GM12878 (cell line): ENCODE data around the gene HNRNPM. TPM values are rescaled to one million over a fixed set of nuclear protein-coding genes. Genes with fewer than 3 reads are reported as not detected.
A peak's percentile ranks its signal among the peaks of the same experiment; 100 is the strongest.

Experiments
- GATAD2B ChIP-seq: fragments of 450-650 bp; conservative IDR thresholded peaks from 2 replicates; pipeline ENCODE4 v1.6.1; 2017; ENCODE audit warnings: low read depth, mild to moderate bottlenecking, moderate library complexity
- HDAC6 ChIP-seq: fragments of 200-600 bp; sonication (generic); IDR thresholded peaks from one replicate; pipeline ENCODE4 v1.8.0; 2017; ENCODE audit warnings: antibody characterized with exemption; ENCODE audit not compliant: unreplicated experiment
- KDM1A ChIP-seq: fragments of 200-600 bp; sonication (generic); IDR thresholded peaks from 2 replicates; pipeline ENCODE4 v1.6.1; 2016; ENCODE audit warnings: borderline replicate concordance
- MTA2 ChIP-seq: fragments of 450-650 bp; IDR thresholded peaks from 2 replicates; pipeline ENCODE4 v1.6.1; 2016; ENCODE audit warnings: low read depth, mild to moderate bottlenecking, moderate library complexity
- MTA3 ChIP-seq: IDR thresholded peaks from 2 replicates; pipeline ENCODE4 v1.6.1; 2012; ENCODE audit warnings: low read length, inconsistent platforms, borderline replicate concordance
- MXI1 ChIP-seq: fragments of 150-350 bp; IDR thresholded peaks from 2 replicates; pipeline ENCODE4 v1.6.1; 2011; ENCODE audit warnings: low read depth, mild to moderate bottlenecking, inconsistent platforms, low read length, improper control_type of control experiment
- NR2C1 ChIP-seq: fragments of 450-650 bp; IDR thresholded peaks from 2 replicates; pipeline ENCODE4 v1.6.1; 2017; ENCODE audit warnings: antibody characterized with exemption, mild to moderate bottlenecking, moderate library complexity
- PAX5 ChIP-seq: IDR thresholded peaks from 2 replicates; pipeline ENCODE4 v1.6.1; 2011; ENCODE audit warnings: low read depth, low read length, borderline replicate concordance
- YBX1 ChIP-seq: fragments of 450-650 bp; IDR thresholded peaks from 2 replicates; pipeline ENCODE4 v1.6.1; 2016; ENCODE audit warnings: antibody characterized with exemption
- polyA plus RNA-seq, 11 experiments: library from polyadenylated mRNA; depleted of rRNA in 4 of 11; unstranded in 6 of 11; stranded (reverse) in 5 of 11; fragments of >200 nt; fragmentation: Nextera tagmentation in 4 of 11; fragmentation: Illumina TruSeq in 1 of 11; extraction: Ambion mirVana in 4 of 11; extraction: Trizol in 1 of 11; gene quantifications; 1 replicate in 1 of 11; 2 replicates in 10 of 11; pipeline versions ENCODE4 v1.2.1 to v1.2.3, GENCODE V29; 2011 to 2016; ENCODE audit warnings: inconsistent platforms in 2 of 11, missing spikeins in 2 of 11, low read depth in 1 of 11
- total RNA-seq, 4 experiments: library from RNA; depleted of rRNA in 3 of 4; stranded (reverse); fragments of >200 nt in 3 of 4; fragmentation: Illumina TruSeq in 1 of 4; extraction: Trizol in 1 of 4; gene quantifications; 2 replicates each; pipeline versions ENCODE4 v1.2.1 to v1.2.3, GENCODE V29; 2013 to 2021
- TF ChIP-seq, protein P1 (sequence below): fragments of 450-650 bp; IDR thresholded peaks from 2 replicates; pipeline ENCODE4 v1.6.1; 2017; ENCODE audit warnings: borderline replicate concordance
- TF ChIP-seq, protein P2 (sequence below): fragments of 450-650 bp; formaldehyde crosslinking; IDR thresholded peaks from 2 replicates; pipeline ENCODE4 v1.4.0; 2020; ENCODE audit warnings: mild to moderate bottlenecking, moderate library complexity
- TF ChIP-seq, protein P3 (sequence below): fragments of 450-650 bp; IDR thresholded peaks from 2 replicates; pipeline ENCODE4 v1.6.1; 2017; ENCODE audit warnings: mild to moderate bottlenecking
- TF ChIP-seq, protein P4 (sequence below): IDR thresholded peaks from 2 replicates; pipeline ENCODE4 v1.6.1; 2012; ENCODE audit warnings: improper control_type of control experiment, low read depth, low read length; ENCODE audit not compliant: insufficient replicate concordance

The HNRNPM gene
- total and polyA plus RNA-seq, 10 of the 15 experiments (the other 5 are each of a cell fraction or from before 2014, with no cell fraction given), result 14.3 to 415 (median 198) TPM

DNA sequence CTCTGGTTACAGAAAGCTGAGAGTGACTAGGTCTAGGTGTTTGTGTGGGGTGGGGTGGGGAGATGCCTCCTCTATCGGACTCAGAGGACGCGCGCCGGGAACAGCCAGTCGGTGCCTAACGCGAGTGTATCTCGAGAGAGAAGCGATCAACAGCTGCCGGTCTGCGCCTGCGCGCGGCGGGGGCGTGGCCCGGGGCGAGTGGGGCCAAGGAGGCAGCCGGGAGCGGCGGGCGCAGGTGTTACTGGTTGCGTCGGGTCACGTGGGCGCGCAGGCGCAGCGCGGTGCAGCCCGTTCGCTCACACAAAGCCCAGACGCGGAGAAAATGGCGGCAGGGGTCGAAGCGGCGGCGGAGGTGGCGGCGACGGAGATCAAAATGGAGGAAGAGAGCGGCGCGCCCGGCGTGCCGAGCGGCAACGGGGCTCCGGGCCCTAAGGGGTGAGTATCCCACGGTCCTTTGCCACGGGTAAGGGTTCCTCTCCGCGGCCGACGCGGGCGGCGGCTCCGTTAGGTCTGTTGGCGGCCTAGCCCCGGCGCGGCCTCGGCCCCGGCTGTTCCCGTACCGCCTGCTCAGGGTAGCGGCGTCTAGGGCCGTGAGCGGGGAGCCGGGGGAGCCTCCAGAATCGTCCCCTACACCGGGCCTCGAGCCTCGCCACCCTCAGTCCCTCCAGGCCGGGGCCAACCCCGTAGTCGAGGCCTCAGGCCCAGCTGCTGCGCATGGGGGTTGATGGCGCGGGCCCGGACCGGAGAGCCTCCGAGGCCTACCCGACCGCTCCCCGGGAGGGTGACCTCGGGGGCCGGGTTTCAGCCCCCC lies at the start of gene HNRNPM (continued):
- TF ChIP-seq PAX5, result peak; percentile 39; the same call in 1 of the 2 replicates
- TF ChIP-seq, protein P1, sequence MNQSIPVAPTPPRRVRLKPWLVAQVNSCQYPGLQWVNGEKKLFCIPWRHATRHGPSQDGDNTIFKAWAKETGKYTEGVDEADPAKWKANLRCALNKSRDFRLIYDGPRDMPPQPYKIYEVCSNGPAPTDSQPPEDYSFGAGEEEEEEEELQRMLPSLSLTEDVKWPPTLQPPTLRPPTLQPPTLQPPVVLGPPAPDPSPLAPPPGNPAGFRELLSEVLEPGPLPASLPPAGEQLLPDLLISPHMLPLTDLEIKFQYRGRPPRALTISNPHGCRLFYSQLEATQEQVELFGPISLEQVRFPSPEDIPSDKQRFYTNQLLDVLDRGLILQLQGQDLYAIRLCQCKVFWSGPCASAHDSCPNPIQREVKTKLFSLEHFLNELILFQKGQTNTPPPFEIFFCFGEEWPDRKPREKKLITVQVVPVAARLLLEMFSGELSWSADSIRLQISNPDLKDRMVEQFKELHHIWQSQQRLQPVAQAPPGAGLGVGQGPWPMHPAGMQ, result no peak
- TF ChIP-seq, protein P2, sequence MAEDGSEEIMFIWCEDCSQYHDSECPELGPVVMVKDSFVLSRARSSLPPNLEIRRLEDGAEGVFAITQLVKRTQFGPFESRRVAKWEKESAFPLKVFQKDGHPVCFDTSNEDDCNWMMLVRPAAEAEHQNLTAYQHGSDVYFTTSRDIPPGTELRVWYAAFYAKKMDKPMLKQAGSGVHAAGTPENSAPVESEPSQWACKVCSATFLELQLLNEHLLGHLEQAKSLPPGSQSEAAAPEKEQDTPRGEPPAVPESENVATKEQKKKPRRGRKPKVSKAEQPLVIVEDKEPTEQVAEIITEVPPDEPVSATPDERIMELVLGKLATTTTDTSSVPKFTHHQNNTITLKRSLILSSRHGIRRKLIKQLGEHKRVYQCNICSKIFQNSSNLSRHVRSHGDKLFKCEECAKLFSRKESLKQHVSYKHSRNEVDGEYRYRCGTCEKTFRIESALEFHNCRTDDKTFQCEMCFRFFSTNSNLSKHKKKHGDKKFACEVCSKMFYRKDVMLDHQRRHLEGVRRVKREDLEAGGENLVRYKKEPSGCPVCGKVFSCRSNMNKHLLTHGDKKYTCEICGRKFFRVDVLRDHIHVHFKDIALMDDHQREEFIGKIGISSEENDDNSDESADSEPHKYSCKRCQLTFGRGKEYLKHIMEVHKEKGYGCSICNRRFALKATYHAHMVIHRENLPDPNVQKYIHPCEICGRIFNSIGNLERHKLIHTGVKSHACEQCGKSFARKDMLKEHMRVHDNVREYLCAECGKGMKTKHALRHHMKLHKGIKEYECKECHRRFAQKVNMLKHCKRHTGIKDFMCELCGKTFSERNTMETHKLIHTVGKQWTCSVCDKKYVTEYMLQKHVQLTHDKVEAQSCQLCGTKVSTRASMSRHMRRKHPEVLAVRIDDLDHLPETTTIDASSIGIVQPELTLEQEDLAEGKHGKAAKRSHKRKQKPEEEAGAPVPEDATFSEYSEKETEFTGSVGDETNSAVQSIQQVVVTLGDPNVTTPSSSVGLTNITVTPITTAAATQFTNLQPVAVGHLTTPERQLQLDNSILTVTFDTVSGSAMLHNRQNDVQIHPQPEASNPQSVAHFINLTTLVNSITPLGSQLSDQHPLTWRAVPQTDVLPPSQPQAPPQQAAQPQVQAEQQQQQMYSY (CRISPR knock-in tag), result no peak
- TF ChIP-seq MXI1, result peak; percentile 46; the same call in 1 of the 2 replicates
- TF ChIP-seq GATAD2B, result no peak
- TF ChIP-seq, protein P3, sequence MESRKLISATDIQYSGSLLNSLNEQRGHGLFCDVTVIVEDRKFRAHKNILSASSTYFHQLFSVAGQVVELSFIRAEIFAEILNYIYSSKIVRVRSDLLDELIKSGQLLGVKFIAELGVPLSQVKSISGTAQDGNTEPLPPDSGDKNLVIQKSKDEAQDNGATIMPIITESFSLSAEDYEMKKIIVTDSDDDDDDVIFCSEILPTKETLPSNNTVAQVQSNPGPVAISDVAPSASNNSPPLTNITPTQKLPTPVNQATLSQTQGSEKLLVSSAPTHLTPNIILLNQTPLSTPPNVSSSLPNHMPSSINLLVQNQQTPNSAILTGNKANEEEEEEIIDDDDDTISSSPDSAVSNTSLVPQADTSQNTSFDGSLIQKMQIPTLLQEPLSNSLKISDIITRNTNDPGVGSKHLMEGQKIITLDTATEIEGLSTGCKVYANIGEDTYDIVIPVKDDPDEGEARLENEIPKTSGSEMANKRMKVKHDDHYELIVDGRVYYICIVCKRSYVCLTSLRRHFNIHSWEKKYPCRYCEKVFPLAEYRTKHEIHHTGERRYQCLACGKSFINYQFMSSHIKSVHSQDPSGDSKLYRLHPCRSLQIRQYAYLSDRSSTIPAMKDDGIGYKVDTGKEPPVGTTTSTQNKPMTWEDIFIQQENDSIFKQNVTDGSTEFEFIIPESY, result no peak
- TF ChIP-seq KDM1A, result no peak
- no peak for TF ChIP-seq MTA3
- no peak for TF ChIP-seq YBX1
- TF ChIP-seq NR2C1, result peak; percentile 23; the same call in 1 of the 2 replicates
- TF ChIP-seq HDAC6, result no peak
- TF ChIP-seq MTA2, result no peak
- TF ChIP-seq, protein P4, sequence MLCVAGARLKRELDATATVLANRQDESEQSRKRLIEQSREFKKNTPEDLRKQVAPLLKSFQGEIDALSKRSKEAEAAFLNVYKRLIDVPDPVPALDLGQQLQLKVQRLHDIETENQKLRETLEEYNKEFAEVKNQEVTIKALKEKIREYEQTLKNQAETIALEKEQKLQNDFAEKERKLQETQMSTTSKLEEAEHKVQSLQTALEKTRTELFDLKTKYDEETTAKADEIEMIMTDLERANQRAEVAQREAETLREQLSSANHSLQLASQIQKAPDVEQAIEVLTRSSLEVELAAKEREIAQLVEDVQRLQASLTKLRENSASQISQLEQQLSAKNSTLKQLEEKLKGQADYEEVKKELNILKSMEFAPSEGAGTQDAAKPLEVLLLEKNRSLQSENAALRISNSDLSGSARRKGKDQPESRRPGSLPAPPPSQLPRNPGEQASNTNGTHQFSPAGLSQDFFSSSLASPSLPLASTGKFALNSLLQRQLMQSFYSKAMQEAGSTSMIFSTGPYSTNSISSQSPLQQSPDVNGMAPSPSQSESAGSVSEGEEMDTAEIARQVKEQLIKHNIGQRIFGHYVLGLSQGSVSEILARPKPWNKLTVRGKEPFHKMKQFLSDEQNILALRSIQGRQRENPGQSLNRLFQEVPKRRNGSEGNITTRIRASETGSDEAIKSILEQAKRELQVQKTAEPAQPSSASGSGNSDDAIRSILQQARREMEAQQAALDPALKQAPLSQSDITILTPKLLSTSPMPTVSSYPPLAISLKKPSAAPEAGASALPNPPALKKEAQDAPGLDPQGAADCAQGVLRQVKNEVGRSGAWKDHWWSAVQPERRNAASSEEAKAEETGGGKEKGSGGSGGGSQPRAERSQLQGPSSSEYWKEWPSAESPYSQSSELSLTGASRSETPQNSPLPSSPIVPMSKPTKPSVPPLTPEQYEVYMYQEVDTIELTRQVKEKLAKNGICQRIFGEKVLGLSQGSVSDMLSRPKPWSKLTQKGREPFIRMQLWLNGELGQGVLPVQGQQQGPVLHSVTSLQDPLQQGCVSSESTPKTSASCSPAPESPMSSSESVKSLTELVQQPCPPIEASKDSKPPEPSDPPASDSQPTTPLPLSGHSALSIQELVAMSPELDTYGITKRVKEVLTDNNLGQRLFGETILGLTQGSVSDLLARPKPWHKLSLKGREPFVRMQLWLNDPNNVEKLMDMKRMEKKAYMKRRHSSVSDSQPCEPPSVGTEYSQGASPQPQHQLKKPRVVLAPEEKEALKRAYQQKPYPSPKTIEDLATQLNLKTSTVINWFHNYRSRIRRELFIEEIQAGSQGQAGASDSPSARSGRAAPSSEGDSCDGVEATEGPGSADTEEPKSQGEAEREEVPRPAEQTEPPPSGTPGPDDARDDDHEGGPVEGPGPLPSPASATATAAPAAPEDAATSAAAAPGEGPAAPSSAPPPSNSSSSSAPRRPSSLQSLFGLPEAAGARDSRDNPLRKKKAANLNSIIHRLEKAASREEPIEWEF, result no peak
